Amniotic epithelial cell (primary cell): ENCODE data around the gene USP15.
"Not testable (repeated sequence)": the region's sequence is repeated elsewhere in the genome, so short reads cannot be mapped to it uniquely, and the experiment has no call there.

Source experiments
- DNase-seq: peaks from one replicate; pipeline ENCODE4 v3.0.0-alpha.2; 2010; ENCODE audit warnings: low read depth

Gene USP15

GRCh38 chr12:62372134-62372533 lies 111.9 kb downstream of the USP15 start:
- DNase-seq: peak; percentile 10

GRCh38 chr12:62372825-62373224 lies 112.6 kb downstream of the USP15 start:
- DNase-seq: no peak

- DNase-seq: no peak
Observed at GRCh38 chr12:62375603-62376002, 115.4 kb downstream of the USP15 start.

- peak; percentile 55 for DNase-seq
Observed at GRCh38 chr12:62379026-62379722, 119.0 kb downstream of the USP15 start.

GRCh38 chr12:62379723-62380045 lies 119.5 kb downstream of the USP15 start:
- no peak for DNase-seq

DNA sequence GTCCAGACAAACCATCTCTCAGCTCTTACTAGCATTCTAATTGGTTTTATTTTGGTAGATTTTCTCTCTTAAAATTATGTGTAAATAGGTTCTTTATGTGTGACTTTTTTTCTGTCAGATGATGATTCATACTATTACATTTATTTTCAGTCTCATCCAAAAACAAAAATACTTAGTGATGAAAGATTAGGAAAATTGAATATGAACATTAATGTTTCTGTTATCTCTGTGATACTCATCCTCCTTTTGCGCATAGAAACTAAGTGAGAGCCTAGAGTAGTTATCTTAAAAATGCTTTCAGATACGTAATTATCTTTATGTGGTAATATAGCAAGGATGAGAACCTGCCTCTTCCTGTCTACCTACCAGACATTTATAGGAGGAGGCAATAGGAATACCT lies 122.3 kb downstream of the USP15 start:
- DNase-seq: no peak

DNA sequence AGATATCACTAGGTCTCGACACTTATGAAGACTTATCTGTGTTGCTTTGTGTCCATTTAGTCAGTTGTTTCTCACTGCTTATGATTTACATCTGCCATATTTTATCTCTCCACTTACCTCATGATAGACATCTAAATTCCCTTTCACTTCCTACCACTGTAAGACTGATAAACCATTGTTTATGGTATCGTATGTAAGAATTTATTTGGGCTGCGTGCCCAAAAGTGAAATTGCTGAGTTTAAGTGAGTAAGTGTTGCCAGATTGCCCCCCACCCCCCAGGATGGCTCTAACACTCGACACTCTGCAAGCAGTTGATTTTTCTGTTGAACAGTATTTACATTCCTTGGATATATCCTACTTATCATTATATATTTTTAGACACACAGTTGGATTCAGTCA lies 136.5 kb downstream of the USP15 start:
- DNase-seq: peak; percentile 50

- no peak for DNase-seq
Observed at GRCh38 chr12:62400135-62400534, 139.9 kb downstream of the USP15 start.

GRCh38 chr12:62401631-62402030 lies 141.4 kb downstream of the USP15 start:
- no peak for DNase-seq

GRCh38 chr12:62403031-62403430 lies 142.8 kb downstream of the USP15 start:
- no peak for DNase-seq

- DNase-seq: no peak
Observed at GRCh38 chr12:62407587-62407986, 147.4 kb downstream of the USP15 start.

- peak; percentile 10 for DNase-seq
Observed at GRCh38 chr12:62409068-62409467, 148.9 kb downstream of the USP15 start.

GRCh38 chr12:62414180-62414579 lies 154.0 kb downstream of the USP15 start:
- DNase-seq: no peak

DNA sequence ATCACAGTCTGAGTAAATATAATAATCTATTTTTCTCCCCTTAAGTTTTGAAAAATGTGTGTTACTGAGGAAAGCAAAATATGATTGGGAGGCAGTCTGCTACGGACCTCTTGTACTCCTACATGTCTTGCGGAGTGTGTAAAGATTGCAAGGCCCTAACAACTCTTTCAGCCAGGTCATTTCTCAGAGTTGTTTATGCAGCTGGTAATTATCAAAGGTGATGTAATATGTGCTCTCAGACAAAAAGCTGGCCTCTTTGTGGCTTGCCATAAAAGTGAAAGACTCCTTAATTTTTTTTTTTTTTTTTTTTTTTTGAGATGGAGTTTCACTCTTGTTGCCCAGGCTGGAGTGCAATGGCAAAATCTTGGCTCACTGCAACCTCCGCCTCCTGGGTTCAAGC lies 165.9 kb downstream of the USP15 start:
- DNase-seq: peak; percentile 83

DNA sequence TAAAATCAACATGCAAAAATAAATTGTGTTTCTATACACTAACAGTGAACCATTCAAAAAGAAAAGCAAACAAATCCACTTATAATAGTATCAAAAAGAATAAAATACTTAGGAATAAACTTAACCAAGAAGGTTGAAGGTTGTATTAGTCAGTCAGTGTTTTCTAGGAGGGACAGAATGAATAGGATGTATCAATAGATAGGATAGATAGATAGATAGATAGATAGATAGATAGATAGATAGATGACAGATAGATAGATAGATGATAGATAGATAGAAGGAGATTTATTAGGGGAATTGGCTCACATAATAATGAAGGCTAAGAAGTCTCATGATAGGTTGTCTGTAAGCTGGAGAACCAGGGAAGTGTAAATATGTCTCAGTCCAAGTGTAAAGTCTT lies 169.3 kb downstream of the USP15 start:
- DNase-seq: no peak

DNA sequence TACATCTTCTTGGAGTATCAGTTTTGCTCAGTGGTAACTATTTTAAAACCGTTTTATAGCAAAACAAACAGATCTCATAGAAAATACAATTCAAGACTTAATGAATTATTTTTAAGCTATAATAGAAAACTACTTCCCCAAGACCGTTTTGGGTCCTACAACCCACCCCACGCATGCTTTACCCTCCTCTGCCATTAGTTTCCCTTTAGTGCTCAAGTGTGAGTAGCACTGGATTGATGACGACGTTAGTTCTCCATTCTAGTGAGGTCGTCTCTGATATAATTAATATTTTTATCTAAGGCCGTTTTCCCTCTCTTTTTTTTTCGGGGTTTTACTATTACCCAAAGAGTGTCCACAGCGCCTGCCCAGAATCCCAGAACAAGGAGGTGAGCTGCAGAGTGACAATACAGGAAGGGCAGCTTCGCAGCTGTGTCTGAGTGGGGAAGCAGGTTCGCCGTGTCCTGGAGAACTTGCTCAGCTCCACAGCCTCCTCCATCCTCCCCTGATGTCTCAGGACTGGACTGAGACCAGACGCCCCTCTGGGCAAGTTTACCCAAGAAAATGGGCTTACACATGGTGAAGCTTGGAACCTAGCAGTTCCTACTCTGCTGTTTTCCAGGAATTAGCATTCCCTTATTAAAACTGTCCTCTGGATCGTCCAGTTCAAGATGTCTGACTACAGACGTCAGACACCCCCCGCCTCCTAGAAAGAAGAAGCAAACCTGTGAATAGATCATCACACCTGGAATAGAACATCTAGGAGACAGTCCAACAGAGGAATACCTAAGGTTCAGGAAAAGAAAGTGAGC lies 174.5 kb downstream of the USP15 start:
- no peak for DNase-seq

GRCh38 chr12:62435303-62436163 lies 175.3 kb downstream of the USP15 start:
- peak; percentile 58 for DNase-seq

DNA sequence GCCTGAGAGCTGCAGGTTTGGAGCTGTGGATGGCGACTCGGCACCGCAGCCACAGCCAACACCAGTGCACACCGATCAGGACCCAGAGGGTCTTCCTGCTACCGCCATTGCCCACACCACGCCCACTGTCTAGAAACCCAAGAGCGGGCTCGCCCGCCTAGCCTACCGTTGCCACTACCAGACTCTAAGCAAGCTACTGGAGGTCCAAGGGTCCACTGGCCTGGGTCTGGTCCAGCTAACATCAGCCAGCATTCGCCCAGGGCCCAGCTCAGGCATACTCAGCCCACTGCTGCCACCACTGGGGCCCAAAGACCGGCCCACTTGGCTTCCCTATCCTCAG lies 175.9 kb downstream of the USP15 start:
- no peak for DNase-seq

DNA sequence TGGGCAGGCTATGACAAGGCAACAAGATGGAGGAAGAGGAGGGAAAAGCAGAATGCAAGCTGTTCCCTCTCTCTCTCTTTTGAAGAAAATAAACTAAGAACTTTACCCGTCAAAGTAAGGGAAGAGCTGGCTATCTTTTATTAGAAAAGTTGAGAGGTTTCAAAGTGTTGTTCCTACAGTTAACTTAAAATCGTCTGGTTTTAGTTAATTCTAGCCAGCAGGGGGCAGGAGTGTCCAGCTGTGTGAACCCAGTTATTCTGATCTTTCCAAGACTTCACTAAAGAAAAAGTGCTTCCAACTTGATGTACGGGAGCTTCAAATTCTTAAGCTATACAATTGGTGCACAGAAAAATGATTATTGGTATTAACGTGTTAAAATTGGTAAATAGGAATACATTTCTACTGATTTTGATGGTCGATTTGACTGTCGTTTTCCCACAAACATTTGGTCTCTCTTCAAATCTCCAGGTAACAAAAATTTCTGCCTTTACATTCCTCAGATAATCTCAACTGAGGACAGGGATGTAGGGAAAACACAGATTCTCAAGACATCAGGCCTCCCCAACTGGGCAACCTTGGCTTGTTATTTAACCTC lies 178.0 kb downstream of the USP15 start:
- peak; percentile 46 for DNase-seq

DNA sequence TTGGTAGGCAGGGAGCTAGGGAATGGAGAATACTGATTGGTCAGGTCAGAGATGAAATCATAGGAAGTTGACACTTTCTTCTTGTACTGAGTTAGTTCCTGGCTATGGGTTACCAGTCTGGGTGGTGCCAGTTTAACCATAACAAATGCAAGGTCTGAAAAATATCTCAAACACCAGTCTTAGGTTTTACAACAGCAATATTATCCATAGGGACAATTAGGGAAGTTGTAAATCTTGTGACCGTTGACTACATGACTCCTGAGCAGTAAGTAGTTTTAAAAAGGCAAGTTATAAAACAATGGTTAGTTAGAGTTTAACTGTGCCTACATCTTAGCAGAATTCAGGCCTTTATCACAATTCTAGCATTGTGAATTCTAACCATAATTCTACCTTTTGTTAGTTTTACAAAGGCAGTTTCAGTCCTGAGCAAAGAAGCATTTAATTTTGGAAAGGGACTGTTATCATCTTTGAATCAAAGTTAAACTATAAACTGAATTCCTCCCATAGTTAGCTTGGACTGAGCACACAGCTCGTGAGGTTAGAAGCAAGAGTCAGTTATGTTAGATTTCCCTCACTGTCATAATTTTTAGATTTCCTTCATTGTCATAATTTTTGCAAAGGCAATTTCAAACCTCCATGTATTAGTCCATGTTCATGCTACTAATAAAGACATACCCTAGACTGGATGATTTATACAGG lies 186.7 kb downstream of the USP15 start:
- no peak for DNase-seq

GRCh38 chr12:62448436-62448835 lies 188.2 kb downstream of the USP15 start:
- DNase-seq: no peak

- DNase-seq: not testable (repeated sequence)
Observed at GRCh38 chr12:62455429-62455828, 195.2 kb downstream of the USP15 start.
